ENCODE data around the gene TMEM184C. TPM values are rescaled to one million over a fixed set of nuclear protein-coding genes. Genes with fewer than 3 reads are reported as not detected.

TMEM184C gene
- total and polyA plus RNA-seq, 8 donors = 2.2 to 19.2 (median 13.6) TPM

DNA sequence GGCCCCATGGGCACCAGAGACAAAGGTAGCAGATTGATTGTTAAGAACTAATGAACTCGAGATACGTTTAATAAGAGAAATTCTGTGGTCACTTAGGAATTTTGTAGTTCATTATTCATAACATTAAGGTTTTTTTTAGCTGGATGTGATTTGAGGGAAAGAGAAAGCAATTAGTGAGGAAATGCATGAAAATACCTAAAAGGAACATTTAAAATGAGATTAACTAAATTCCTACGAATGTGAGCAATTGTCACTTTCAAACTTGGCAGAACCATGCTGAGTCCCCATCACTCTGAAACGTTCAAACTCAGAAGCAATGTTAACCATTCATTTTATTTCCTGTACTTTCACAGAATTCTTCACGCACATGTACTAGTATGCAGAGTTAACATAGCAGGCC, 60.9 kb downstream of the TMEM184C start:
- Histone ChIP-seq H3K27ac (no peak overlapping the region), H3K9me3 (no peaks in the 10 kb centered on the region), H3K4me3 (no peak overlapping the region), H3K4me1 (peaks cover 0 to 9% (median 0%) of the 10 kb centered on the region in 3 donors), H3K27me3 (no peaks in the 10 kb centered on the region), H3K36me3 (no peaks in the 10 kb centered on the region)
- 66 to 68% methylated on average over 5 of the region's 5 CpGs for WGBS, 2 donors
- no peak for ATAC-seq
- intact Hi-C loops (cut with DNase I) = no loop called here
- TF ChIP-seq, protein P1, sequence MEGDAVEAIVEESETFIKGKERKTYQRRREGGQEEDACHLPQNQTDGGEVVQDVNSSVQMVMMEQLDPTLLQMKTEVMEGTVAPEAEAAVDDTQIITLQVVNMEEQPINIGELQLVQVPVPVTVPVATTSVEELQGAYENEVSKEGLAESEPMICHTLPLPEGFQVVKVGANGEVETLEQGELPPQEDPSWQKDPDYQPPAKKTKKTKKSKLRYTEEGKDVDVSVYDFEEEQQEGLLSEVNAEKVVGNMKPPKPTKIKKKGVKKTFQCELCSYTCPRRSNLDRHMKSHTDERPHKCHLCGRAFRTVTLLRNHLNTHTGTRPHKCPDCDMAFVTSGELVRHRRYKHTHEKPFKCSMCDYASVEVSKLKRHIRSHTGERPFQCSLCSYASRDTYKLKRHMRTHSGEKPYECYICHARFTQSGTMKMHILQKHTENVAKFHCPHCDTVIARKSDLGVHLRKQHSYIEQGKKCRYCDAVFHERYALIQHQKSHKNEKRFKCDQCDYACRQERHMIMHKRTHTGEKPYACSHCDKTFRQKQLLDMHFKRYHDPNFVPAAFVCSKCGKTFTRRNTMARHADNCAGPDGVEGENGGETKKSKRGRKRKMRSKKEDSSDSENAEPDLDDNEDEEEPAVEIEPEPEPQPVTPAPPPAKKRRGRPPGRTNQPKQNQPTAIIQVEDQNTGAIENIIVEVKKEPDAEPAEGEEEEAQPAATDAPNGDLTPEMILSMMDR (IDR thresholded peaks at IDR 0.05) = no peak
- FAIRE-seq = no peak
- no peak for DNase-seq

DNA sequence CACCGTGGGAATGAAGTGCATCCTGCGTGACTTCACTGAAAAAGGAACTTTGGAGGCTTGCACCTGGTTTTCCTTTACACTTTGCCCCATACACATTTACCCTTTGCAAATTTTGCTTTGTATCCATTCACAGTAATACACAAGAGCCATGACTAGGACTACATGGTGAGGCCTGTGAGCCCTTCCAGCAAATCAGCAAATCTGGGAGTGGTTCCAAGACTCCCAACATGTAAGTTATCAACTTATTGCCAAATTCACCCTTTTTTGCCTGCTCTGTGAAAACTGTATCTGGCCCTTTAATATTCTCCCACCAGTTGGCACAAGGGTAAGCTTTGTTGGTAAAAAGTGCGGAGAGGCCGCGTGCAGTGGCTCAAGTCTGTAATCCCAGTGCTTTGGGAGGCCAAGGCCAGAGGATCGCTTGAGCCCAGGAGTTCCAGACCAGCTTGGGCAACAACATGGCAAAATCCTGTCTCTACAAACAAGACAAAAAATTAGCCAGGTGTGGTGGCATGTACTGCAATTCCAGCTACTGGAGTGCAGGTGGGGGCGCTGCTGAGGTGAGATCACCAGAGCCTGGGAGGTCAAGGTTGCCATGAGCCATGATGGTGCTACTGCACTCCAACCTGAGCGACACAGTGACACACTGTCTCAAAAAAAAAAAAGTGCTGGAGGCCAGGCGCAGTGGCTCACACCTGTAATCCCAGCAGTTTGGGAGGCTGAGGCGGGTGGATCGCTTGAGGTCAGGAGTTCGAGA, 61.8 kb downstream of the TMEM184C start:
- Histone ChIP-seq H3K9me3 (no peaks in the 10 kb centered on the region), H3K4me3 (no peak overlapping the region), H3K27me3 (no peaks in the 10 kb centered on the region), H3K27ac (no peak overlapping the region), H3K36me3 (no peaks in the 10 kb centered on the region), H3K4me1 (peaks cover 0 to 9% (median 0%) of the 10 kb centered on the region in 3 donors)
- no peak for DNase-seq
- TF ChIP-seq, protein P1 (IDR thresholded peaks at IDR 0.05) = no peak
- no peak for ATAC-seq
- no peak for FAIRE-seq
- WGBS, 2 donors = 93% methylated on average over 12 of the region's 12 CpGs
- intact Hi-C loops (cut with DNase I) = no loop called here

GRCh38 chr4:147682755-147683154, 65.6 kb downstream of the TMEM184C start:
- Histone ChIP-seq H3K4me1 (peaks cover 0 to 14% (median 0%) of the 10 kb centered on the region in 3 donors), H3K27ac (peak overlapping the region in 1 of 4 donors; percentile 93), H3K4me3 (peak overlapping the region; percentile 74 to 85 (median 76)), H3K36me3 (no peaks in the 10 kb centered on the region), H3K9me3 (no peaks in the 10 kb centered on the region), H3K27me3 (no peaks in the 10 kb centered on the region)
- FAIRE-seq (no peak), DNase-seq (no peak), ATAC-seq (no peak)
- TF ChIP-seq, protein P1 (IDR thresholded peaks at IDR 0.05) = no peak
- WGBS, 2 donors = 37 to 42% methylated on average over 3 of the region's 3 CpGs
- intact Hi-C loops (cut with DNase I) = no loop called here

- ATAC-seq = peak; percentile 51 to 77 (median 62)
- no peaks in the 10 kb centered on the region for H3K36me3 ChIP-seq
- peak in 2 of 6 donors; percentile 22 to 28 for DNase-seq
- H3K9me3 ChIP-seq = no peaks in the 10 kb centered on the region
- H3K4me1 ChIP-seq = peaks cover 0 to 14% (median 0%) of the 10 kb centered on the region in 3 donors
- H3K4me3 ChIP-seq = peak overlapping the region; percentile 74 to 85 (median 76)
- intact Hi-C loops (cut with DNase I) = no loop called here
- H3K27me3 ChIP-seq = no peaks in the 10 kb centered on the region
- TF ChIP-seq, protein P1 (IDR thresholded peaks at IDR 0.05) = no peak
- WGBS, 2 donors = 1% methylated on average over 10 of the region's 10 CpGs
- peak overlapping the region in 3 of 4 donors; percentile 89 to 93 (median 89) for H3K27ac ChIP-seq
- FAIRE-seq = no peak
Measured at GRCh38 chr4:147683188-147683591, 66.0 kb downstream of the TMEM184C start.
